HepG2 (cell line): ENCODE data around the gene SMNDC1. TPM values are rescaled to one million over a fixed set of nuclear protein-coding genes. Genes with fewer than 3 reads are reported as not detected.

ENCODE experiments used
- ATAC-seq: fragments of 200-7000 bp; cut with Tn5 transposase; 3 replicates; pipeline ENCODE4 v1.9.1; 2020; ENCODE audit warnings: mild to moderate bottlenecking, moderate library complexity
- BruUV-seq: library from RNA; stranded (reverse); fragments of 400-500 nt; replicated peaks from 2 replicates; lab custom pipeline; 2021; lab: Mats Ljungman, UMichigan
- CTCF ChIA-PET: fragments of 300-600 bp; formaldehyde crosslinking; extraction: SDS; loops from one replicate; lab custom pipeline; 2021; ENCODE audit warnings: low total read pairs, inconsistent platforms, low intra/inter-chr PET ratio; lab: Yijun Ruan, JAX
- POLR2A ChIA-PET: fragments of 350-600 bp; sonication (Branson Sonifier 250); formaldehyde crosslinking; loops from one replicate; lab custom pipeline; 2020; ENCODE audit warnings: antibody characterized with exemption, inconsistent platforms; lab: Yijun Ruan, JAX
- DNase-seq: peaks from one replicate; pipeline ENCODE4 v3.0.0-alpha.2; 2015; ENCODE audit warnings: low spot score
- FAIRE-seq: peaks from 3 replicates; lab custom pipeline; 2011; peaks lifted over from hg19 to GRCh38; lab: Jason Lieb, UNC
- H2AFZ ChIP-seq: one replicate; pipeline ENCODE4 v1.6.1; 2011; ENCODE audit warnings: low read length, inconsistent platforms
- H3K27ac ChIP-seq: fragments of 300-600 bp; 3 replicates; pipeline ENCODE4 v1.8.0; 2011; ENCODE audit warnings: mixed run types, mild to moderate bottlenecking, mixed read lengths, low read length, inconsistent platforms; ENCODE audit not compliant: insufficient read depth; ENCODE audit errors: extremely low read length
- H3K27me3 ChIP-seq, 2 experiments: fragments of 200-600 bp in 1 of 2; 2 replicates in 1 of 2; 3 replicates in 1 of 2; pipeline versions ENCODE4 v1.6.0 to v1.8.0; 2011; ENCODE audit warnings: low read length in 2 of 2, mild to moderate bottlenecking in 2 of 2, moderate library complexity in 2 of 2, inconsistent platforms in 1 of 2; ENCODE audit not compliant: insufficient read depth in 2 of 2, control insufficient read depth in 1 of 2
- H3K36me3 ChIP-seq, 2 experiments: fragments of 200-600 bp in 1 of 2; replicated peaks in 1 of 2; 2 replicates in 1 of 2; 3 replicates in 1 of 2; pipeline versions ENCODE4 v1.5.1 to v1.8.0; 2011; ENCODE audit warnings: low read length in 2 of 2, inconsistent platforms in 1 of 2; ENCODE audit not compliant: insufficient read depth in 2 of 2, control insufficient read depth in 1 of 2
- H3K4me1 ChIP-seq: 2 replicates; pipeline ENCODE4 v1.5.1; 2012; ENCODE audit warnings: low read length, inconsistent platforms; ENCODE audit not compliant: insufficient read depth
- H3K4me2 ChIP-seq: 2 replicates; pipeline ENCODE4 v1.6.0; 2011; ENCODE audit warnings: low read depth, low read length, inconsistent platforms
- H3K4me3 ChIP-seq, 3 experiments: fragments of 200-600 bp in 1 of 3; sonication (generic), shearing (Covaris generic) in 1 of 3; replicated peaks in 1 of 3; 2 replicates each; pipeline ENCODE4 v1.5.1; 2011 to 2016; ENCODE audit warnings: low read length in 3 of 3, inconsistent platforms in 2 of 3, low read depth in 2 of 3, mild to moderate bottlenecking in 2 of 3, control low read depth in 1 of 3, mixed read lengths in 1 of 3; ENCODE audit not compliant: insufficient read depth in 1 of 3
- H3K79me2 ChIP-seq: one replicate; pipeline ENCODE4 v1.6.1; 2011; ENCODE audit warnings: low read length, inconsistent platforms; ENCODE audit not compliant: insufficient read depth
- H3K9ac ChIP-seq: 2 replicates; pipeline ENCODE4 v1.6.0; 2011; ENCODE audit warnings: mild to moderate bottlenecking, low read depth, low read length, inconsistent platforms; ENCODE audit not compliant: insufficient read depth
- H3K9me3 ChIP-seq: 2 replicates; pipeline ENCODE4 v1.5.1; 2012; ENCODE audit warnings: mild to moderate bottlenecking, low read length
- H4K20me1 ChIP-seq: 2 replicates; pipeline ENCODE4 v1.6.0; 2011; ENCODE audit warnings: inconsistent platforms, mild to moderate bottlenecking, low read length, moderate library complexity; ENCODE audit not compliant: insufficient read depth
- ARHGAP35 ChIP-seq: sonication (generic); formaldehyde crosslinking; IDR thresholded peaks from 2 replicates; pipeline ENCODE4 v1.9.0; 2022; ENCODE audit warnings: mild to moderate bottlenecking, inconsistent platforms, moderate library complexity, missing genetic modification reagents, borderline replicate concordance
- DR1 ChIP-seq: sonication (generic); formaldehyde crosslinking; IDR thresholded peaks from 2 replicates; pipeline ENCODE4 v1.8.0; 2021; ENCODE audit warnings: mild to moderate bottlenecking, missing genetic modification reagents, inconsistent platforms
- HNRNPLL ChIP-seq: fragments of 200-400 bp; formaldehyde crosslinking; IDR thresholded peaks from 2 replicates; pipeline ENCODE4 v1.6.1; 2017; ENCODE audit warnings: mild to moderate bottlenecking, low read depth, low read length; ENCODE audit not compliant: poor library complexity, severe bottlenecking
- NCOA1 ChIP-seq: sonication (generic); formaldehyde crosslinking; IDR thresholded peaks from 2 replicates; pipeline ENCODE4 v1.9.0; 2021; ENCODE audit warnings: missing genetic modification reagents
- PHB2 ChIP-seq: fragments of 450-650 bp; IDR thresholded peaks from 2 replicates; pipeline ENCODE4 v1.6.1; 2018; ENCODE audit not compliant: partially characterized antibody
- RAD51 ChIP-seq: fragments of 450-650 bp; IDR thresholded peaks from 2 replicates; pipeline ENCODE4 v1.6.1; 2016; ENCODE audit warnings: borderline replicate concordance
- ZNF101 ChIP-seq: sonication (generic); formaldehyde crosslinking; IDR thresholded peaks from 2 replicates; pipeline ENCODE4 v1.4.0; 2020; ENCODE audit warnings: mild to moderate bottlenecking, low read depth, missing genetic modification reagents, borderline replicate concordance
- ZNF205 ChIP-seq: IDR thresholded peaks from 2 replicates; pipeline ENCODE4 v1.6.1; 2018; ENCODE audit warnings: missing biosample characterization, missing genetic modification reagents
- ZNF713 ChIP-seq: sonication (generic); formaldehyde crosslinking; IDR thresholded peaks from 2 replicates; pipeline ENCODE4 v1.4.0; 2020; ENCODE audit warnings: mild to moderate bottlenecking, missing genetic modification reagents
- ZNF781 ChIP-seq: sonication (generic); formaldehyde crosslinking; IDR thresholded peaks from 2 replicates; pipeline ENCODE4 v1.5.1; 2020; ENCODE audit warnings: borderline replicate concordance, mild to moderate bottlenecking, missing genetic modification reagents; ENCODE audit errors: not compliant biosample characterization
- ZNF879 ChIP-seq: sonication (generic); formaldehyde crosslinking; IDR thresholded peaks from 2 replicates; pipeline ENCODE4 v1.8.1; 2023; ENCODE audit warnings: missing genetic modification reagents
- WGBS: methylation state at CpG from one replicate; pipeline ENCODE4 v1.1.6; 2017; ENCODE audit warnings: low lambda C conversion rate; 5-methylcytosine and 5-hydroxymethylcytosine counted together
- in situ Hi-C: cut with HindIII; loops from 2 replicates; pipeline ENCODE4 v1.10.0; 2017; ENCODE audit warnings: low pct_unique_long_range_greater_than_20kb; ENCODE audit not compliant: extremely low pct_ligation_motif_present
- intact Hi-C: fragments of 100-400 bp; cut with micrococcal nuclease; formaldehyde crosslinking; loops from one replicate; pipeline ENCODE4 v1.10.0; 2022; ENCODE audit not compliant: unreplicated experiment
- polyA plus RNA-seq, 8 experiments: library from polyadenylated mRNA; depleted of rRNA in 3 of 8; stranded (reverse) in 7 of 8; unstranded in 1 of 8; fragments of >200 nt; fragmentation: Illumina TruSeq in 4 of 8; extraction: Trizol in 4 of 8; gene quantifications; 2 replicates each; pipeline versions ENCODE4 v1.2.1 to v1.2.3, GENCODE V29; 2011 to 2016; ENCODE audit warnings: low read depth in 4 of 8, missing spikeins in 1 of 8, mixed read lengths in 1 of 8; ENCODE audit not compliant: insufficient read depth in 1 of 8
- total RNA-seq, 5 experiments: library from RNA; depleted of rRNA; stranded (reverse); fragments of >200 nt; fragmentation: Illumina TruSeq; extraction: Trizol; gene quantifications; 2 replicates each; pipeline ENCODE4 v1.2.3, GENCODE V29; 2016; ENCODE audit warnings: low read depth in 1 of 5
- TF ChIP-seq, protein P1 (sequence below): sonication (generic); formaldehyde crosslinking; IDR thresholded peaks from 2 replicates; pipeline ENCODE4 v1.4.0; 2020; ENCODE audit warnings: missing genetic modification reagents
- TF ChIP-seq, protein P2 (sequence below): sonication (generic); formaldehyde crosslinking; IDR thresholded peaks from 2 replicates; pipeline ENCODE4 v1.5.0; 2020; ENCODE audit warnings: missing genetic modification reagents, mild to moderate bottlenecking, borderline replicate concordance
- TF ChIP-seq, protein P3 (sequence below): sonication (generic); formaldehyde crosslinking; IDR thresholded peaks from 2 replicates; pipeline ENCODE4 v1.4.0; 2020; ENCODE audit warnings: missing genetic modification reagents, low read depth, mild to moderate bottlenecking, borderline replicate concordance
- TF ChIP-seq, protein P4 (sequence below): sonication (generic); formaldehyde crosslinking; IDR thresholded peaks from 2 replicates; pipeline ENCODE4 v1.4.0; 2020; ENCODE audit warnings: missing genetic modification reagents, borderline replicate concordance
- TF ChIP-seq, protein P5 (sequence below): sonication (generic); formaldehyde crosslinking; IDR thresholded peaks from 2 replicates; pipeline ENCODE4 v1.8.1; 2023; ENCODE audit warnings: mild to moderate bottlenecking, moderate library complexity, missing genetic modification reagents

SMNDC1 gene
- total and polyA plus RNA-seq, 2 of the 13 experiments (the other 11 are each of a cell fraction or from before 2014, with no cell fraction given), result 7.8 to 8.9 TPM

DNA sequence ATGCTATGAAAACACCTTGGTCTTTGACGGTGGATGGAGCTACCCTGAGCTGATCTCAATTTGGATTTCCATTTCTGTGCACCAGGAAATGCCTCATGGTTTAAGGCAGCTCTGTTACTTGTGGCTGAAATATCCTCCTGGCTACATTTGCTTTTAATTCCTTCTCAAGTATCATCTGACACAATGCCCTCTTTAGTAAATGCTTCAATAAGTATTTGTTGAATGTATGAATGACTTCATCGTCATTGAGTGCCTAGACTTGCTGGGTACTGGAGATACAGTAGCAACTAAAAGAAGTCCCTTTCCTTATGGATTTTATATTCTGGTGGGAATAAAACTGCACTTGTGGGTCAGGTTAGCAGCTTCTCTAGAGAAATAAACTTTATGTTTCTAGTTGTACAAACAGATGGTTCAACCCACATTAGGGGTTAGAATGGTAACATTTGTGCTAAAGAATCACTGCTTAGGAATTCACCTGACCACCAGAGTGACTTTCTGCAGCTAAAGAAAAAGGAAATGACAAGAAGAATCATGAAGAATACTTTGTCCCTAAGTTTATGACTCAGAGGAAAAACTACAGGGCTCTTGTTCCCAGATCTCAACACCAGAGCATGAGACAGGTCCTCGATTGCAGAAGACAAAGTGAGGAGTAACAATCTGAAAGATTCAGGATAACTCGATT, 21.8 kb upstream of the SMNDC1 start:
- no peaks in the 10 kb centered on the region for H3K36me3 ChIP-seq
- WGBS, result 12% methylated on average over 4 of the region's 4 CpGs
- POLR2A ChIA-PET, result no interaction called here
- peaks cover 0 to 23% of the 10 kb centered on the region in 2 experiments; a peak in 2 of 5 replicates for H3K27me3 ChIP-seq
- no peak overlapping the region for H3K4me2 ChIP-seq
- FAIRE-seq (no peak), DNase-seq (no peak), ATAC-seq (no peak)
- in situ Hi-C loops (no loop called here), intact Hi-C loops (no loop called here)
- H2AFZ ChIP-seq, result no peak overlapping the region
- CTCF ChIA-PET, result no interaction called here
- no peak overlapping the region for H3K9ac ChIP-seq
- no TSS peak for BruUV-seq
- no peak overlapping the region for H3K27ac ChIP-seq
- H3K9me3 ChIP-seq, result no peaks in the 10 kb centered on the region
- H3K79me2 ChIP-seq, result no peaks in the 10 kb centered on the region
- no peaks in the 10 kb centered on the region for H4K20me1 ChIP-seq
- no peak overlapping the region for H3K4me3 ChIP-seq
- TF ChIP-seq, protein P1, sequence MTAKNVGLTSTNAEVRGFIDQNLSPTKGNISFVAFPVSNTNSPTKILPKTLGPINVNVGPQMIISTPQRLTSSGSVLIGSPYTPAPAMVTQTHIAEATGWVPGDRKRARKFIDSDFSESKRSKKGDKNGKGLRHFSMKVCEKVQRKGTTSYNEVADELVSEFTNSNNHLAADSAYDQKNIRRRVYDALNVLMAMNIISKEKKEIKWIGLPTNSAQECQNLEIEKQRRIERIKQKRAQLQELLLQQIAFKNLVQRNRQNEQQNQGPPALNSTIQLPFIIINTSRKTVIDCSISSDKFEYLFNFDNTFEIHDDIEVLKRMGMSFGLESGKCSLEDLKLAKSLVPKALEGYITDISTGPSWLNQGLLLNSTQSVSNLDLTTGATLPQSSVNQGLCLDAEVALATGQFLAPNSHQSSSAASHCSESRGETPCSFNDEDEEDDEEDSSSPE, result no peak
- TF ChIP-seq, protein P2, sequence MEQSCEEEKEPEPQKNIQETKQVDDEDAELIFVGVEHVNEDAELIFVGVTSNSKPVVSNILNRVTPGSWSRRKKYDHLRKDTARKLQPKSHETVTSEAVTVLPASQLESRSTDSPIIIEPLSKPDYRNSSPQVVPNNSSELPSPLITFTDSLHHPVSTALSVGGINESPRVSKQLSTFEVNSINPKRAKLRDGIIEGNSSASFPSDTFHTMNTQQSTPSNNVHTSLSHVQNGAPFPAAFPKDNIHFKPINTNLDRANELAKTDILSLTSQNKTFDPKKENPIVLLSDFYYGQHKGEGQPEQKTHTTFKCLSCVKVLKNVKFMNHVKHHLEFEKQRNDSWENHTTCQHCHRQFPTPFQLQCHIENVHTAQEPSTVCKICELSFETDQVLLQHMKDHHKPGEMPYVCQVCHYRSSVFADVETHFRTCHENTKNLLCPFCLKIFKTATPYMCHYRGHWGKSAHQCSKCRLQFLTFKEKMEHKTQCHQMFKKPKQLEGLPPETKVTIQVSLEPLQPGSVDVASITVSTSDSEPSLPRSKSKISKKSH (CRISPR knock-in tag), result no peak
- TF ChIP-seq ZNF879 (no peak), PHB2 (no peak), ZNF101 (no peak), NCOA1 (CRISPR knock-in tag) (no peak), HNRNPLL (no peak), ZNF205 (no peak), DR1 (CRISPR knock-in tag) (no peak), ZNF713 (CRISPR knock-in tag) (no peak), ARHGAP35 (CRISPR knock-in tag) (no peak), RAD51 (no peak), ZNF781 (CRISPR knock-in tag) (no peak)
- TF ChIP-seq, protein P3, sequence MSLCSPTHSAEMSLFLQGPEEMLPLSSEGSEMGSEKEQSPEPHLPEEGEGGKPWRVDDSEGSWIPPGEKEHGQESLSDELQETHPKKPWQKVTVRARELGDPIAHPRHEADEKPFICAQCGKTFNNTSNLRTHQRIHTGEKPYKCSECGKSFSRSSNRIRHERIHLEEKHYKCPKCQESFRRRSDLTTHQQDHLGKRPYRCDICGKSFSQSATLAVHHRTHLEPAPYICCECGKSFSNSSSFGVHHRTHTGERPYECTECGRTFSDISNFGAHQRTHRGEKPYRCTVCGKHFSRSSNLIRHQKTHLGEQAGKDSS (CRISPR knock-in tag), result no peak
- TF ChIP-seq, protein P4, sequence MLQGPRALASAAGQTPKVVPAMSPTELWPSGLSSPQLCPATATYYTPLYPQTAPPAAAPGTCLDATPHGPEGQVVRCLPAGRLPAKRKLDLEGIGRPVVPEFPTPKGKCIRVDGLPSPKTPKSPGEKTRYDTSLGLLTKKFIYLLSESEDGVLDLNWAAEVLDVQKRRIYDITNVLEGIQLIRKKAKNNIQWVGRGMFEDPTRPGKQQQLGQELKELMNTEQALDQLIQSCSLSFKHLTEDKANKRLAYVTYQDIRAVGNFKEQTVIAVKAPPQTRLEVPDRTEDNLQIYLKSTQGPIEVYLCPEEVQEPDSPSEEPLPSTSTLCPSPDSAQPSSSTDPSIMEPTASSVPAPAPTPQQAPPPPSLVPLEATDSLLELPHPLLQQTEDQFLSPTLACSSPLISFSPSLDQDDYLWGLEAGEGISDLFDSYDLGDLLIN (CRISPR knock-in tag), result no peak
- TF ChIP-seq, protein P5, sequence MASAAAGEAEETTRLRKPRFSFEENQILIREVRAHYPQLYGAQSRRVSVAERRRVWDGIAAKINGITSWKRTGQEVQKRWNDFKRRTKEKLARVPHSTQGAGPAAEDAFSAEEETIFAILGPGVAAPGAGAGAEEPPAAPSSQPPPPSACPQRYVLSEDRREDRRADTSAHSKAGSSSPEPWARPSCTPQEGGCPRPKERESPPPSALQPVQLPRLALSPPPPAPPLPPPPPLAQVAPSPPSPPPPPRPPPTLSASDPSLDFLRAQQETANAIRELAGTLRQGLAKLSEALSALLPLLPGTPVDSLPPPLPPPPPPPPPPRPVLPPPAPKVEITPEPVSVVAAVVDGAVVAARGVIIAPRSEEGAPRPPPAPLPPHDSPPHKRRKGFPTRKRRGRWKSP (CRISPR knock-in tag), result no peak
- TF ChIP-seq, all 625 proteins: peak for 0
- no peaks in the 10 kb centered on the region for H3K4me1 ChIP-seq
